ENCODE measurements around the gene ADSS1.

The ADSS1 gene

GRCh38 chr14:104782808-104783139 is 58.7 kb downstream of the ADSS1 start:
- Histone ChIP-seq H3K27ac (no peak overlapping the region), H3K4me3 (no peak overlapping the region)
- DNase-seq (ENCODE audit: low spot score): no peak
- no peak for TF ChIP-seq CTCF (IDR thresholded peaks at IDR 0.05)

- no peak for DNase-seq (ENCODE audit: low spot score)
- Histone ChIP-seq H3K4me3 (no peak overlapping the region), H3K27ac (no peak overlapping the region)
- TF ChIP-seq CTCF (IDR thresholded peaks at IDR 0.05): no peak
Measured at GRCh38 chr14:104783484-104784217, 59.6 kb downstream of the ADSS1 start.

- Histone ChIP-seq H3K4me3 (no peak overlapping the region), H3K27ac (no peak overlapping the region)
- DNase-seq (ENCODE audit: low spot score): no peak
- no peak for TF ChIP-seq CTCF (IDR thresholded peaks at IDR 0.05)
Measured at GRCh38 chr14:104784218-104784568, 60.2 kb downstream of the ADSS1 start.

GRCh38 chr14:104784846-104785707 is 61.0 kb downstream of the ADSS1 start:
- Histone ChIP-seq H3K4me3 (no peak overlapping the region), H3K27ac (no peak overlapping the region)
- no peak for TF ChIP-seq CTCF (IDR thresholded peaks at IDR 0.05)
- no peak for DNase-seq (ENCODE audit: low spot score)

- TF ChIP-seq CTCF (IDR thresholded peaks at IDR 0.05): no peak
- no peak for DNase-seq (ENCODE audit: low spot score)
Measured at GRCh38 chr14:104785708-104786080, 61.7 kb downstream of the ADSS1 start.

GRCh38 chr14:104786091-104786586 is 62.1 kb downstream of the ADSS1 start:
- no peak for DNase-seq (ENCODE audit: low spot score)
- no peak for TF ChIP-seq CTCF (IDR thresholded peaks at IDR 0.05)
- H3K4me3 ChIP-seq: no peak overlapping the region
- peak overlapping the region in 1 of 2 donors; percentile 36 for H3K27ac ChIP-seq

More at GRCh38 chr14:104785708-104786080, 61.7 kb downstream of the ADSS1 start:
- no peak overlapping the region for H3K4me3 ChIP-seq
- H3K27ac ChIP-seq: peak overlapping the region in 1 of 2 donors; percentile 36
